Breast epithelium (tissue), 3 donors: ENCODE measurements around the gene CEP68.

Experiments used
- POLR2AphosphoS5 ChIP-seq, 3 donors: sonication (generic); formaldehyde crosslinking; IDR thresholded peaks; one replicate each; pipeline ENCODE4 v1.6.1; 2017; ENCODE audit warnings: antibody characterized with exemption in 3 of 3
- TF ChIP-seq, protein P1 (sequence below), 3 donors: fragments of 450-650 bp; IDR thresholded peaks; one replicate each; pipeline ENCODE4 v1.5.1; 2016 to 2017; ENCODE audit warnings: antibody characterized with exemption in 3 of 3, mild to moderate bottlenecking in 3 of 3, moderate library complexity in 3 of 3

GRCh38 chr2:65026704-65027464, 29.3 kb upstream of the CEP68 start:
- TF ChIP-seq, protein P1, sequence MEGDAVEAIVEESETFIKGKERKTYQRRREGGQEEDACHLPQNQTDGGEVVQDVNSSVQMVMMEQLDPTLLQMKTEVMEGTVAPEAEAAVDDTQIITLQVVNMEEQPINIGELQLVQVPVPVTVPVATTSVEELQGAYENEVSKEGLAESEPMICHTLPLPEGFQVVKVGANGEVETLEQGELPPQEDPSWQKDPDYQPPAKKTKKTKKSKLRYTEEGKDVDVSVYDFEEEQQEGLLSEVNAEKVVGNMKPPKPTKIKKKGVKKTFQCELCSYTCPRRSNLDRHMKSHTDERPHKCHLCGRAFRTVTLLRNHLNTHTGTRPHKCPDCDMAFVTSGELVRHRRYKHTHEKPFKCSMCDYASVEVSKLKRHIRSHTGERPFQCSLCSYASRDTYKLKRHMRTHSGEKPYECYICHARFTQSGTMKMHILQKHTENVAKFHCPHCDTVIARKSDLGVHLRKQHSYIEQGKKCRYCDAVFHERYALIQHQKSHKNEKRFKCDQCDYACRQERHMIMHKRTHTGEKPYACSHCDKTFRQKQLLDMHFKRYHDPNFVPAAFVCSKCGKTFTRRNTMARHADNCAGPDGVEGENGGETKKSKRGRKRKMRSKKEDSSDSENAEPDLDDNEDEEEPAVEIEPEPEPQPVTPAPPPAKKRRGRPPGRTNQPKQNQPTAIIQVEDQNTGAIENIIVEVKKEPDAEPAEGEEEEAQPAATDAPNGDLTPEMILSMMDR (IDR thresholded peaks at IDR 0.05) = no peak
- TF ChIP-seq POLR2AphosphoS5 (IDR thresholded peaks at IDR 0.05) = no peak
